AG10803 (cell line): ENCODE results near the gene TOP2A.

Source experiments
- DNase-seq: peaks from one replicate; pipeline ENCODE4 v3.0.0; 2010; ENCODE audit warnings: low read depth
- H3K4me3 ChIP-seq: 2 replicates; pipeline ENCODE4 v1.5.1; 2011; ENCODE audit warnings: mild to moderate bottlenecking, low read length, control low read depth
- TF ChIP-seq, protein P1 (sequence below): conservative IDR thresholded peaks from 2 replicates; pipeline ENCODE4 v1.5.1; 2011; ENCODE audit warnings: mild to moderate bottlenecking, low read length, control low read depth, inconsistent platforms

The TOP2A gene, protein sequence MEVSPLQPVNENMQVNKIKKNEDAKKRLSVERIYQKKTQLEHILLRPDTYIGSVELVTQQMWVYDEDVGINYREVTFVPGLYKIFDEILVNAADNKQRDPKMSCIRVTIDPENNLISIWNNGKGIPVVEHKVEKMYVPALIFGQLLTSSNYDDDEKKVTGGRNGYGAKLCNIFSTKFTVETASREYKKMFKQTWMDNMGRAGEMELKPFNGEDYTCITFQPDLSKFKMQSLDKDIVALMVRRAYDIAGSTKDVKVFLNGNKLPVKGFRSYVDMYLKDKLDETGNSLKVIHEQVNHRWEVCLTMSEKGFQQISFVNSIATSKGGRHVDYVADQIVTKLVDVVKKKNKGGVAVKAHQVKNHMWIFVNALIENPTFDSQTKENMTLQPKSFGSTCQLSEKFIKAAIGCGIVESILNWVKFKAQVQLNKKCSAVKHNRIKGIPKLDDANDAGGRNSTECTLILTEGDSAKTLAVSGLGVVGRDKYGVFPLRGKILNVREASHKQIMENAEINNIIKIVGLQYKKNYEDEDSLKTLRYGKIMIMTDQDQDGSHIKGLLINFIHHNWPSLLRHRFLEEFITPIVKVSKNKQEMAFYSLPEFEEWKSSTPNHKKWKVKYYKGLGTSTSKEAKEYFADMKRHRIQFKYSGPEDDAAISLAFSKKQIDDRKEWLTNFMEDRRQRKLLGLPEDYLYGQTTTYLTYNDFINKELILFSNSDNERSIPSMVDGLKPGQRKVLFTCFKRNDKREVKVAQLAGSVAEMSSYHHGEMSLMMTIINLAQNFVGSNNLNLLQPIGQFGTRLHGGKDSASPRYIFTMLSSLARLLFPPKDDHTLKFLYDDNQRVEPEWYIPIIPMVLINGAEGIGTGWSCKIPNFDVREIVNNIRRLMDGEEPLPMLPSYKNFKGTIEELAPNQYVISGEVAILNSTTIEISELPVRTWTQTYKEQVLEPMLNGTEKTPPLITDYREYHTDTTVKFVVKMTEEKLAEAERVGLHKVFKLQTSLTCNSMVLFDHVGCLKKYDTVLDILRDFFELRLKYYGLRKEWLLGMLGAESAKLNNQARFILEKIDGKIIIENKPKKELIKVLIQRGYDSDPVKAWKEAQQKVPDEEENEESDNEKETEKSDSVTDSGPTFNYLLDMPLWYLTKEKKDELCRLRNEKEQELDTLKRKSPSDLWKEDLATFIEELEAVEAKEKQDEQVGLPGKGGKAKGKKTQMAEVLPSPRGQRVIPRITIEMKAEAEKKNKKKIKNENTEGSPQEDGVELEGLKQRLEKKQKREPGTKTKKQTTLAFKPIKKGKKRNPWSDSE (N-terminal part only)

DNA sequence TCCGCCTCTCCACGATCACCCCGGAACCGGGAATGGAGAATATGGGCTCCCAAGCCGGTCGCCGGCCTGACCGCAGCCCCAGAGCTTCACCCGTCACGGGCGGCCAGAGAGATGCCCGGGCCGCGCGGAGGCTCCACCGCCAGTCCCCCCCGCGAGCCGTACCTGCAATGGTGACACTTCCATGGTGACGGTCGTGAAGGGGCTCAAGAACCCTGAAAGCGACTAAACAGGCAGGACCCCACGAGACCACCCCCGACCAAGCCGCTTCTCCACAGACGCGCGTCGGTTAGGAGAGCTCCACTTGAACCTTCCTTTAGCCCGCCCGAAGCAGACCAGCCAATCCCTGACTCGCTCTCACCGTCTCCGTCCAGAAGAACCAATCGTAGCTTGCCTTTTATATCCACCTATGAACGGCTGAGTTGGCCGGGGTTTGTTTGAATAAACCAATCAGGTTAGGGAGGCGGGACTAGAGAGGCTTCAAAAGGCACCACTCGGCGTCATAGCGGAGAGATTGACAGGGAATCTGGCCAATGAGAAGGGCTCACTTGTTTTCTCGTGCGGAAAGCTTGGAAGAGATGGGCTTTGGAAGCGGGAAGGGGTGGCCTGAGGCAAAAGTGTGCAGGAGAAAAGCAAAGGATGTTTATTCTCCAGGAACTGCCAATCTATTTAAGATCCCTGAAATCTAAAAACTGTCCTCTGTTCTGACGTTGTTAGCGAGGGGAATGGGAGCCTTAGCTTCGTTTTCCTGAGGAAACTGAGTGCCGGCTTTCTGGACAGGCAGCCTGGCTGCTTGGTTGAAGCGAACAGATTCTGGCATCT lies at the start of gene TOP2A:
Gene TOP2A (minus strand): TSS at position 288 of the 819 bp plus-strand sequence. CDS start 105 bp downstream, at position 183.
- TF ChIP-seq, protein P1, sequence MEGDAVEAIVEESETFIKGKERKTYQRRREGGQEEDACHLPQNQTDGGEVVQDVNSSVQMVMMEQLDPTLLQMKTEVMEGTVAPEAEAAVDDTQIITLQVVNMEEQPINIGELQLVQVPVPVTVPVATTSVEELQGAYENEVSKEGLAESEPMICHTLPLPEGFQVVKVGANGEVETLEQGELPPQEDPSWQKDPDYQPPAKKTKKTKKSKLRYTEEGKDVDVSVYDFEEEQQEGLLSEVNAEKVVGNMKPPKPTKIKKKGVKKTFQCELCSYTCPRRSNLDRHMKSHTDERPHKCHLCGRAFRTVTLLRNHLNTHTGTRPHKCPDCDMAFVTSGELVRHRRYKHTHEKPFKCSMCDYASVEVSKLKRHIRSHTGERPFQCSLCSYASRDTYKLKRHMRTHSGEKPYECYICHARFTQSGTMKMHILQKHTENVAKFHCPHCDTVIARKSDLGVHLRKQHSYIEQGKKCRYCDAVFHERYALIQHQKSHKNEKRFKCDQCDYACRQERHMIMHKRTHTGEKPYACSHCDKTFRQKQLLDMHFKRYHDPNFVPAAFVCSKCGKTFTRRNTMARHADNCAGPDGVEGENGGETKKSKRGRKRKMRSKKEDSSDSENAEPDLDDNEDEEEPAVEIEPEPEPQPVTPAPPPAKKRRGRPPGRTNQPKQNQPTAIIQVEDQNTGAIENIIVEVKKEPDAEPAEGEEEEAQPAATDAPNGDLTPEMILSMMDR: no peak
- DNase-seq: peak; percentile 100
- peak within 1 kb of the TSS; percentile 86 for H3K4me3 ChIP-seq

DNA sequence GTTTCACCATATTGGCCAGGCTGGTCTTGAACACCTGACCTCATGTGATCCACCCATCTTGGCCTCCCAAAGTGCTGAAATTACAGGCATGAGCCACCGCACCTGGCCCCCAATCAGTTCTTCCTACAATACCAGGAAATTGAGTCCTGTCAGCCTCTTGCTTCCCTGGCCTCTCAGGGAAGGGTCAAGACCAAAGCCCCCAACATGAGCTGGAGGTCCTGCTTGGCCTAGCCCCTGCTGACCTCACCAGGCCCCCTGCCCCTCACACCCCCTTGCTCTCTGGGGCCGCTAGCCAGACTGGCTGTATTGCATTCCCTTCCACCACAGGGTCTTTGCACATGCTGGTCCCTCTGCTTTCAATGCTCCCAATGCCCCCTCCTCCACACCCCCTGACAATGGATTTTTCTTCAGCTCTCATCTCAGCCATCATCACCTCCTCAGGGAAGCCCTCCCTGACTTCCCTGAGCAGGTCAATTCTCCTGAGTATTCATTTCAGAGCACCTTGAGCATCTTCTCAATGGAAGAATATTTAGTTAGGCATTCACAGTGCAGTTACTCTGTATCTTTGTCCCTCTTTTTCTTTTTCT lies 49.7 kb upstream of the TOP2A start:
- TF ChIP-seq, protein P1: no peak
- DNase-seq: no peak
- no peak overlapping the region for H3K4me3 ChIP-seq

DNA sequence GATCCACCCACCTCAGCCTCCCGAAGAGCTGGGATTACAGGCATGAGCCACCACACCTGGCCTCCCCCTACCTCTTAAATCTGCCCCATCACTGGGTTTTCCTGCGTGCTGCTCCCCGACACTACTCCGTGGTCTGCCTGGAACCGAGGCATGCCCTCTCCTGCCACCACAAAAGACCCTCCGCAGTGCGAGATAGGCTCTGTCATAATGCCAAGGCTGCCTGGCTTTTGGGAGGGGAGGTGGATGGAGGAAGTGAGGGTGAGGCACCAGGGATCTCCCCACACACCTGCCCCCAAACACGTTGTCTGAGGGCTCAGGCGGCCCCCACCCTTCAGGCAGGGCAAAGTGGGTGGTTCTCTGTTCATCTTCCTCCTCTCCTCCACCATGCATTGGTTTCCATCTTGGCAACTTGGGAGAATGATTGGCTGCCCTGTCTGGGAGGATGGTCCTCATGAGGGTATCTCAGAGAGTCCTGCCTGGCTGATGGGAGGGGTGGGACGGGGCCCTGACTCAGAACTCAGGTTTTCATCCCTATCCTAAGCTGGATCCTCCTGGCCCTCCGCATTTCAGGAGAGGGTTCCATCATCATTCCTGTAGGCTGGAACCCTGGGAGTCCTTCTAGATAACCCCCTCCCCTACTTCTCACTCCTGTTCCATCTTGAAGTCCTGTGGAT lies 48.7 kb upstream of the TOP2A start:
- TF ChIP-seq, protein P1: no peak
- DNase-seq: no peak
- H3K4me3 ChIP-seq: no peak overlapping the region

DNA sequence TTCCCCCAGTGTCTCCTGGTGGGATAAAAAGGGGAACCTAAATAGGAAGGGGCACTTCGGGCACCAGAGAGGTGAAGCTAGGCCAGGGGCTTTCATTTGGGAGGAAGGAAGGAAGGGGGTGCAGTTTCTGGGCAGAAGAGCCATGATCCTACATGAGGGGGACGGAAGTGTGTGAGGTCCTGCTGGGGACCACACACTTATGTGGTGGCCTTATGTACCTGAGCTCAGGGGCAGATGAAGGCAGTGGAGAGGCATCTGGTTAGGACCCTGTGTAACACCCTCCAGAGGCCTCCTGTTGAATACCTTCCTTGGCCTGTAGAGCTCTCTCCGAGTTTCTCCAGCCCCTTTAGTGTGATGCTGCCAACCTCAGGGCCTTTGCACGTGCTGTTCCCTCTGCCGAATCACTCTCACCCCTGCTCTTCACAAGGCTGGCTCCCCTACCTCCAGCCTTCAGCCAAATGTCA lies 46.7 kb upstream of the TOP2A start:
- no peak for DNase-seq
- no peak overlapping the region for H3K4me3 ChIP-seq
- TF ChIP-seq, protein P1: no peak

DNA sequence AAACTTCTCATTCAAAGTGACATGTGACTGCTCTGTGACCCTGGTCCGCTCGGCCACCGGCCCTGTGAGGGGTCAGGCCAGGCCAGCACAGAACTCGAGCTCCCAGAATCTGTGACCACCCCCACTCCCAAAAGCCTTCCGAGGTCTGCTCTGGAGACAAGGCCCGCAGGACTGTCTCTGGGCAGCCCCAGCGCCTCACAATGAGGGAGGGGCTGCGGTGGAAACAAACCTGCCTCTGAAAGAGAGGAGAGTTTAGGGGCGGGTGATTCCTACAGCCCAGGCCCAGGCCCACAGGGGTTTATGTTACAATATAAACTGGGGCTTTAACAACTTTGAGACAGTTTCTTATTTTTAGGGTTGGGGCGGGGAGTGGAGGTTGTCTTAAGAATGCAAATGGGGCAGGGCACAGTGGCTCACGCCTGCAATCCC lies 45.4 kb upstream of the TOP2A start:
- no peak overlapping the region for H3K4me3 ChIP-seq
- TF ChIP-seq, protein P1: no peak
- DNase-seq: no peak
